GM12873 (cell line): Measurements from ENCODE around the gene DSCAML1.

ENCODE experiments used
- CTCF ChIP-seq: IDR thresholded peaks from 2 replicates; pipeline ENCODE4 v1.5.1; 2012; ENCODE audit warnings: low read depth, mild to moderate bottlenecking, moderate library complexity, low read length, control low read depth; ENCODE audit not compliant: insufficient read depth; ENCODE audit errors: missing control alignments

The DSCAML1 gene

GRCh38 chr11:117442049-117442868, 354.8 kb downstream of the DSCAML1 start:
- no peak for TF ChIP-seq CTCF

GRCh38 chr11:117441146-117441975, 355.7 kb downstream of the DSCAML1 start:
- no peak for TF ChIP-seq CTCF

GRCh38 chr11:117440258-117440657, 356.8 kb downstream of the DSCAML1 start:
- TF ChIP-seq CTCF, result no peak

GRCh38 chr11:117439256-117439655, 357.8 kb downstream of the DSCAML1 start:
- TF ChIP-seq CTCF, result no peak

- TF ChIP-seq CTCF, result no peak
Observed at GRCh38 chr11:117438371-117439000, 358.5 kb downstream of the DSCAML1 start.

- no peak for TF ChIP-seq CTCF
Observed at GRCh38 chr11:117437791-117438130, 359.3 kb downstream of the DSCAML1 start.

- no peak for TF ChIP-seq CTCF
Observed at GRCh38 chr11:117437041-117437790, 359.8 kb downstream of the DSCAML1 start.
